Activated naive CD4-positive, alpha-beta T cell treated with anti-CD3 and anti-CD28 coated beads for 36 hours (primary cell): ENCODE results near the gene EXOC4. TPM values are rescaled to one million over a fixed set of nuclear protein-coding genes. Genes with fewer than 3 reads are reported as not detected.
"Not testable (repeated sequence)": the region's sequence is repeated elsewhere in the genome, so short reads cannot be mapped to it uniquely, and the experiment has no call there.

Source experiments
- CTCF ChIA-PET: fragments of 350-600 bp; sonication (Branson Sonifier 250); formaldehyde crosslinking; loops from one replicate; lab custom pipeline; 2021; ENCODE audit warnings: antibody characterized with exemption; lab: Charles Lee
- DNase-seq: peaks from one replicate; pipeline ENCODE4 v3.0.0-alpha.2; 2020
- H3K27ac Mint-ChIP-seq: one replicate; pipeline ENCODE4 v1.8.0; 2021; ENCODE audit warnings: mild to moderate bottlenecking, mixed read lengths
- H3K27me3 Mint-ChIP-seq: one replicate; pipeline ENCODE4 v1.8.0; 2021; ENCODE audit warnings: low read depth, mixed read lengths
- H3K36me3 Mint-ChIP-seq: one replicate; pipeline ENCODE4 v1.8.0; 2021; ENCODE audit warnings: low read depth, mixed read lengths
- H3K4me1 Mint-ChIP-seq: one replicate; pipeline ENCODE4 v1.8.0; 2021; ENCODE audit warnings: low read depth, mixed read lengths
- H3K4me3 Mint-ChIP-seq: one replicate; pipeline ENCODE4 v1.8.0; 2021; ENCODE audit warnings: mild to moderate bottlenecking, moderate library complexity, mixed read lengths
- H3K9me3 Mint-ChIP-seq: one replicate; pipeline ENCODE4 v1.8.0; 2021; ENCODE audit warnings: mixed read lengths
- intact Hi-C: fragments of 100-400 bp; cut with micrococcal nuclease; formaldehyde crosslinking; loops from one replicate; pipeline ENCODE4 v1.15.1; 2023
- total RNA-seq, 2 experiments: library from RNA; stranded (reverse); gene quantifications; one replicate each; pipeline ENCODE4 v1.2.3, GENCODE V29; 2021

The EXOC4 gene
- total RNA-seq, 2 experiments from 2014 or later = 57.1 to 62.1 TPM

- CTCF ChIA-PET, H3K9me3 Mint-ChIP-seq, H3K4me1 Mint-ChIP-seq, DNase-seq, H3K27me3 Mint-ChIP-seq, intact Hi-C loops, H3K27ac Mint-ChIP-seq, H3K4me3 Mint-ChIP-seq: not testable (repeated sequence)
- H3K36me3 Mint-ChIP-seq = peaks cover 56% of the 10 kb centered on the region
These were observed 26.1 kb downstream of the EXOC4 start for GRCh38 chr7:133278975-133279374.

- Mint-ChIP-seq H3K27ac (no peak overlapping the region), H3K4me1 (peaks cover 2% of the 10 kb centered on the region), H3K9me3 (peaks cover 6% of the 10 kb centered on the region), H3K27me3 (no peaks in the 10 kb centered on the region), H3K4me3 (no peak overlapping the region), H3K36me3 (peaks cover 51% of the 10 kb centered on the region)
- intact Hi-C loops = no loop called here
- DNase-seq = no peak
- CTCF ChIA-PET = no interaction called here
These were observed 29.2 kb downstream of the EXOC4 start for GRCh38 chr7:133282094-133282493.

DNA sequence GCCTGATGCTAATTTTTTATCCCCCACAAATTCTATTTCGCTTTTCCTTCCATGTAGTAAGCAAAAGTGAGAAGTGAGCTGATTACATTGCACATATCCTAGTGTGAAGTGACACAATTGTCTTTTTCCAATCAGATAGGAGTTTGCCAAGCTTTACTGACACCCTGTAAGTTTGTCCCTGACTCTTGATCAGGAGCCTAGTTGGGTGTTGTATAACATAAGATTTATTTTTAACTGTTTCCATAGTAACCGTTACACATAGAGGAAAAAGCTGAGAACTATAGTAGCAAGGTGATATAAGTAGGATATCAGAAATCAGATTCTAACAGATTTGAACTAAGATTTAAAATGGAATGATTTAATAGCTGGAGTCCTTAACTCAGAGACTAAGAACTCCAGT lies 31.2 kb downstream of the EXOC4 start:
- Mint-ChIP-seq H3K27me3 (no peaks in the 10 kb centered on the region), H3K4me1 (peaks cover 2% of the 10 kb centered on the region), H3K36me3 (peaks cover 41% of the 10 kb centered on the region), H3K27ac (no peak overlapping the region), H3K4me3 (no peak overlapping the region), H3K9me3 (no peaks in the 10 kb centered on the region)
- intact Hi-C loops = no loop called here
- CTCF ChIA-PET = no interaction called here
- DNase-seq = no peak

DNA sequence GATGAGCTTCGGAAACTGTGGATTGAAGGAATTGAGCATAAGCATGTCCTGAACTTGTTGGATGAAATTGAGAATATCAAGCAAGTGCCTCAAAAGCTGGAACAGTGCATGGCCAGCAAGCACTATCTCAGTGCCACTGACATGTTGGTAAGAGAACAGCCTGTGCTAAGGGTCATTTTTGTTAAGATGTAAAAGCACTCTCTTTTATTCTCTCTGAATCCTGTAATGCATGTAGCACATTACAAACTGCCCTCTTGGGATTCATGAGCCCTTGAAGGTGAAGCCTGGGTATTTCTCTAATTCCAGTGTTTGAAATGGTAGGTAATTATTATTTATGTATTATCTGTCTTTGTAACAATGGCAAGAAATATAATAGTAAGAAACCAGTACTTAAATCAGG lies 36.1 kb downstream of the EXOC4 start:
- no peaks in the 10 kb centered on the region for H3K27me3 Mint-ChIP-seq
- intact Hi-C loops = no loop called here
- H3K27ac Mint-ChIP-seq = no peak overlapping the region
- H3K36me3 Mint-ChIP-seq = peaks cover 50% of the 10 kb centered on the region
- DNase-seq = no peak
- H3K9me3 Mint-ChIP-seq = no peaks in the 10 kb centered on the region
- CTCF ChIA-PET = no interaction called here
- H3K4me1 Mint-ChIP-seq = peaks cover under 1% of the 10 kb centered on the region
- no peak overlapping the region for H3K4me3 Mint-ChIP-seq

DNA sequence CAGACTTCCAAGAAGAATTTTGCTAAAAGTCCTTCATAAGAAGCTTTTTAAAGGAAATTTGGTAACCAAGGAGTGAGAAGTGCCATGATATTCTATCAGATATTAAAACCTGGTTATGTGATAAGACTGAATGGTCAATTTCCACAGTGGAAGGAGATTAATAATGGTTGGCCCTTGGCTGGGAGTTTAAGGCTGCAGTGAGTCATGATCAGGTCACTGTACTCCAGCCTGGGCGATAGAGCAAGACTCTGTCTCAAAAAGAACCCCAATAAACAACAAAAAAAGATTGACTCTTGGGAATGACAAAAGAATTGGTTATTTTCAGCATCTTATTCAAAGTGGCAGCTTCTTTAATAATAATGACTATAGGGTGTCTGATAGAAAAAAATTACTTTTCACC lies 37.2 kb downstream of the EXOC4 start:
- no peak overlapping the region for H3K4me3 Mint-ChIP-seq
- no peaks in the 10 kb centered on the region for H3K9me3 Mint-ChIP-seq
- H3K27ac Mint-ChIP-seq = no peak overlapping the region
- H3K27me3 Mint-ChIP-seq = no peaks in the 10 kb centered on the region
- CTCF ChIA-PET = interaction anchor here (0.6 to 0.9 kb wide), 2 partner anchors 8 to 22 kb away, joined by 3 read pairs; no protein-coding TSS in a partner anchor
- DNase-seq = no peak
- no peaks in the 10 kb centered on the region for H3K4me1 Mint-ChIP-seq
- intact Hi-C loops = no loop called here
- peaks cover 45% of the 10 kb centered on the region for H3K36me3 Mint-ChIP-seq

GRCh38 chr7:133290676-133291333 lies 37.9 kb downstream of the EXOC4 start:
- peak; percentile 5 for DNase-seq
- no peak overlapping the region for H3K4me3 Mint-ChIP-seq
- intact Hi-C loops = no loop called here
- no peaks in the 10 kb centered on the region for H3K9me3 Mint-ChIP-seq
- H3K4me1 Mint-ChIP-seq = no peaks in the 10 kb centered on the region
- H3K36me3 Mint-ChIP-seq = peaks cover 40% of the 10 kb centered on the region
- no peaks in the 10 kb centered on the region for H3K27me3 Mint-ChIP-seq
- CTCF ChIA-PET = interaction anchor here (0.6 kb wide), 1 partner anchor 972 kb away, joined by 3 read pairs; no protein-coding TSS in a partner anchor
- H3K27ac Mint-ChIP-seq = no peak overlapping the region

DNA sequence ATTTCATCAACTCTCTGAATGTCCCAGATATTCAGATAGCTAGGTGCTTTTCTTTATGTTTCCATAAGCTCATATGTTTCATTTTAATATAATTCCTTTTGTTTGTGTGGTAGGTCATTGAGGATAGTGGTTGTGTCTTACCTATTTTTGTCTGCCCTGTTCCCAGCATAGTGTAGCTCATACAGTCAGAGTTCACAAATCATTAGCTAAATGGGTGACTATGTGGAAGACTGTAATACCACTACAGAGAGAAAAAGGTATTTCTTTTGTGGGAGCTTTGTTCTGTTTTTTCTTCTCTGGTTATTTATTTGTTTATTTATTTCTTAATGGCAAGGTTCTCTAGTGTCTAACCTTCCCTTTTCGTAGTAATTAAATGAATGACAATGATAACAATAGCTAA lies 39.8 kb downstream of the EXOC4 start:
- Mint-ChIP-seq H3K36me3 (peaks cover 37% of the 10 kb centered on the region), H3K9me3 (no peaks in the 10 kb centered on the region), H3K27ac (no peak overlapping the region), H3K4me3 (no peak overlapping the region), H3K27me3 (no peaks in the 10 kb centered on the region), H3K4me1 (no peaks in the 10 kb centered on the region)
- no peak for DNase-seq
- intact Hi-C loops = no loop called here
- CTCF ChIA-PET = interaction anchor here (1.5 kb wide), 1 partner anchor 142 kb away, joined by 4 read pairs; no protein-coding TSS in a partner anchor

DNA sequence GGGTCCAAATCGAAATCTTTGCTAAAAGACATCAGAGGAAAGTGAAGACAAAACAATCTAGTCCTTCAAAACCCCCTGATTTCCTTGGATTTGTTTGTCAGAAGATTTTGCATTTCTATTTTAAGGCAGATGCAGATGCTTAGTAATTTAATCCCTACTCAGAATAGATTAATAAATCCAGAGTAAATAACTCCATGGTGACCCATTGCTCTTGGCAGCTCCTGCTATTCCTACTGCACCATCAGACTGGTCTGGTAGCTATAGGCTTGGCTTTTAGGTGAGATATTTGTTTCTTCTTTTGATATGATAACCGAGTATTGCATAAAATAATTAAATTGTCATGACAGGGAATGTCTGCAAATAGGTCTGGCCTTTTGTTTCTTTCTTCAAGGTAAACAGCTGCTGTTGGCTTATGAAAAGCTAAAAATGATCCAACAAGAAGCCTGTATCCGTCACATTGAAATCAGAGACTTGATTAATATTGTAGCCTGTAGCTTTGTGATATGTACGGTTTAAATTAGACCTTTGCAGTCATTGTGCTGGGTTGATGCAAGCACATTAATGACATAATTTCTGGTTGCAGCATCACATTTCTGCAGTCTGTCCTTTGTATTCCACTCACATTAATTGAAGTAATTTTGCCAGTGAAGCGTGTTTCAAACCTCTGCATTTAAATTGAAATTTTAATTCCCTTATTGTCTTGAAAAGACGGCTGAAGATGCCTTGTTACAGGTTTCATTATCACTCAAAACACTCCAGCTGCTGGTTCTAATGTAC lies 40.7 kb downstream of the EXOC4 start:
- H3K9me3 Mint-ChIP-seq = no peaks in the 10 kb centered on the region
- H3K36me3 Mint-ChIP-seq = peaks cover 32% of the 10 kb centered on the region
- no peak for DNase-seq
- CTCF ChIA-PET = interaction anchor here (1.5 kb wide), 1 partner anchor 141 kb away, joined by 4 read pairs; no protein-coding TSS in a partner anchor
- intact Hi-C loops = no loop called here
- H3K27me3 Mint-ChIP-seq = no peaks in the 10 kb centered on the region
- H3K27ac Mint-ChIP-seq = no peak overlapping the region
- no peak overlapping the region for H3K4me3 Mint-ChIP-seq
- no peaks in the 10 kb centered on the region for H3K4me1 Mint-ChIP-seq

- intact Hi-C loops = no loop called here
- Mint-ChIP-seq H3K36me3 (peaks cover 30% of the 10 kb centered on the region), H3K27me3 (no peaks in the 10 kb centered on the region), H3K4me3 (no peak overlapping the region), H3K4me1 (no peaks in the 10 kb centered on the region), H3K9me3 (no peaks in the 10 kb centered on the region), H3K27ac (no peak overlapping the region)
- CTCF ChIA-PET = interaction anchor here (0.6 kb wide), 1 partner anchor 29 kb away, joined by 3 read pairs; no protein-coding TSS in a partner anchor
- no peak for DNase-seq
These were observed 41.4 kb downstream of the EXOC4 start for GRCh38 chr7:133294234-133294633.

DNA sequence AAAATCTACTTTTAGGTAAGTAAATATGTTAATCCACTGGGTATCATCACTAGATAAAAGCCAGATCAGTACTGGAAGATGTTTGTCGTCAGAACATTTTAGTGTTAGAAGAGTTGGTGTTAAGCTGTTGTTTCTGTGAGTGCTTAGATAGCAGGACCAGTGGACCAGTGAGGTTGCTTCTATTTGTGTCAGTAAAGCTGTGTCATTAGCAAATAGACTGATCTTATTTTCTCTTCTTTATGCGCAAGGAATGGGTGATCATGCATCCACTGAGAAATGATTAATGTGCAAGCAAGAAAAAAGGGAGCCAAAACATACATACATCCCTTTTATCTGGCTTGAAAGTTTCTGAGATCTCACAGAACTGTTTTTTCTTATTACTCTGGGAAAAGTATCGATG lies 42.6 kb downstream of the EXOC4 start:
- Mint-ChIP-seq H3K9me3 (no peaks in the 10 kb centered on the region), H3K4me3 (no peak overlapping the region), H3K36me3 (peaks cover 25% of the 10 kb centered on the region), H3K27me3 (no peaks in the 10 kb centered on the region), H3K4me1 (no peaks in the 10 kb centered on the region), H3K27ac (no peak overlapping the region)
- CTCF ChIA-PET = interaction anchor here (0.9 kb wide), 1 partner anchor 18 kb away, joined by 3 read pairs; no protein-coding TSS in a partner anchor
- intact Hi-C loops = no loop called here
- DNase-seq = no peak

DNA sequence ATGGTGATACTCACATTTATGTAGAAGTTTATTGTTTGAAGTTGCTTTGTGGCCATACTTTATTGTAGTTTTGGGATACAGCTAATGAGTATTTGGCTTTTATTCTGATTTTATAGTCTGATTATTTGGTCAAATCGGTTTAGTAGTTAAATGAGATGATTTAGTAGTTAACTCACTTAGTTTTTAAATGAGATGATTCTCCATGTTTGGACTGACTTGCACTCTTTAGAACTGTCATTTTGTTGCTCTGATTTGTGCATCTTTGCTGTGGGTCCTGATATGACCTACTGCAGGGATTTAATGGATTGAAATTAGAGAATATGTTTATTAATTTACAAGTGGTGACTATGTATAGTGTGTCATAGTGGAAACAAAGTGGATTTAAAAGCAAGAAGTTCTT lies 44.2 kb downstream of the EXOC4 start:
- Mint-ChIP-seq H3K27ac (no peak overlapping the region), H3K4me3 (no peak overlapping the region), H3K9me3 (no peaks in the 10 kb centered on the region), H3K36me3 (peaks cover 11% of the 10 kb centered on the region), H3K27me3 (no peaks in the 10 kb centered on the region), H3K4me1 (no peaks in the 10 kb centered on the region)
- intact Hi-C loops = no loop called here
- CTCF ChIA-PET = no interaction called here
- DNase-seq = no peak

DNA sequence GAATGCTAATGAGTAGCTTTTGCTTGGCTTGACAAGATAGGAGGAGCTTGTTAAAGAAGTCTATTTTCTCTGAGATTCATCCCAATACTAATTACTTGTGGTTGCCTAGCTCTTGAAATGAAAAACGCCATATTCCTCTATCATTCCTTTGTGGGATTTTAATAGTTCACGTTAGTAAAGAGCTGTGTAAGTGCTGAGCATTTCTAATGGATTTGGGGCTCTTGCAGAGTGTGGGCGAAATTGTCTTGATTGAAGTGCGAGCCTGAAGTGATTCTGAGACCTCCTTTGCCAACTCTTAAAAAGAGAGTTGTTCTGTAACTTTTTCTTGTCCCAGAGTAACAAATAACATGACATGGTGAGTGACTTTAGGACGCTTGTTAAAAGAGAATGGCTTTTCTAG lies 45.2 kb downstream of the EXOC4 start:
- intact Hi-C loops = no loop called here
- Mint-ChIP-seq H3K27me3 (no peaks in the 10 kb centered on the region), H3K27ac (no peak overlapping the region), H3K4me1 (no peaks in the 10 kb centered on the region), H3K36me3 (peaks cover 8% of the 10 kb centered on the region), H3K4me3 (no peak overlapping the region), H3K9me3 (no peaks in the 10 kb centered on the region)
- no peak for DNase-seq
- CTCF ChIA-PET = interaction anchor here (0.9 kb wide), 1 partner anchor 8 kb away, joined by 3 read pairs; no protein-coding TSS in a partner anchor
